MM.1S (cell line): ENCODE measurements around the gene RASL11B.

ENCODE experiments used
- CTCF ChIP-seq: fragments of 300-600 bp; sonication (generic); IDR thresholded peaks from 2 replicates; pipeline ENCODE4 v1.5.1; 2016; ENCODE audit warnings: antibody characterized with exemption, low read length, mixed read lengths
- EZH2 ChIP-seq: fragments of 300-600 bp; sonication (generic); optimal IDR thresholded peaks from 2 replicates; pipeline ENCODE3; 2017; ENCODE audit warnings: low read depth, mild to moderate bottlenecking, antibody characterized with exemption, low read length, mixed read lengths
- EZH2phosphoT487 ChIP-seq: fragments of 300-600 bp; sonication (generic); IDR thresholded peaks from 2 replicates; pipeline ENCODE4 v1.6.1; 2018; ENCODE audit warnings: antibody characterized with exemption, low read length

GRCh38 chr4:52823702-52824092 is 38.4 kb upstream of the RASL11B start:
- TF ChIP-seq CTCF (no peak), EZH2phosphoT487 (no peak), EZH2 (no peak)
